HepG2 (cell line): ENCODE measurements around the gene COA1. TPM values are rescaled to one million over a fixed set of nuclear protein-coding genes. Genes with fewer than 3 reads are reported as not detected.

ENCODE experiments used
- ATAC-seq: fragments of 200-7000 bp; cut with Tn5 transposase; 3 replicates; pipeline ENCODE4 v1.9.1; 2020; ENCODE audit warnings: mild to moderate bottlenecking, moderate library complexity
- BruUV-seq: library from RNA; stranded (reverse); fragments of 400-500 nt; replicated peaks from 2 replicates; lab custom pipeline; 2021; lab: Mats Ljungman, UMichigan
- CTCF ChIA-PET: fragments of 300-600 bp; formaldehyde crosslinking; extraction: SDS; loops from one replicate; lab custom pipeline; 2021; ENCODE audit warnings: low total read pairs, inconsistent platforms, low intra/inter-chr PET ratio; lab: Yijun Ruan, JAX
- POLR2A ChIA-PET: fragments of 350-600 bp; sonication (Branson Sonifier 250); formaldehyde crosslinking; loops from one replicate; lab custom pipeline; 2020; ENCODE audit warnings: antibody characterized with exemption, inconsistent platforms; lab: Yijun Ruan, JAX
- DNase-seq: peaks from one replicate; pipeline ENCODE4 v3.0.0-alpha.2; 2015; ENCODE audit warnings: low spot score
- FAIRE-seq: peaks from 3 replicates; lab custom pipeline; 2011; peaks lifted over from hg19 to GRCh38; lab: Jason Lieb, UNC
- H2AFZ ChIP-seq: one replicate; pipeline ENCODE4 v1.6.1; 2011; ENCODE audit warnings: low read length, inconsistent platforms
- H3K27ac ChIP-seq: fragments of 300-600 bp; 3 replicates; pipeline ENCODE4 v1.8.0; 2011; ENCODE audit warnings: mixed run types, mild to moderate bottlenecking, mixed read lengths, low read length, inconsistent platforms; ENCODE audit not compliant: insufficient read depth; ENCODE audit errors: extremely low read length
- H3K27me3 ChIP-seq, 2 experiments: fragments of 200-600 bp in 1 of 2; 2 replicates in 1 of 2; 3 replicates in 1 of 2; pipeline versions ENCODE4 v1.6.0 to v1.8.0; 2011; ENCODE audit warnings: low read length in 2 of 2, mild to moderate bottlenecking in 2 of 2, moderate library complexity in 2 of 2, inconsistent platforms in 1 of 2; ENCODE audit not compliant: insufficient read depth in 2 of 2, control insufficient read depth in 1 of 2
- H3K36me3 ChIP-seq, 2 experiments: fragments of 200-600 bp in 1 of 2; replicated peaks in 1 of 2; 2 replicates in 1 of 2; 3 replicates in 1 of 2; pipeline versions ENCODE4 v1.5.1 to v1.8.0; 2011; ENCODE audit warnings: low read length in 2 of 2, inconsistent platforms in 1 of 2; ENCODE audit not compliant: insufficient read depth in 2 of 2, control insufficient read depth in 1 of 2
- H3K4me1 ChIP-seq: 2 replicates; pipeline ENCODE4 v1.5.1; 2012; ENCODE audit warnings: low read length, inconsistent platforms; ENCODE audit not compliant: insufficient read depth
- H3K4me2 ChIP-seq: 2 replicates; pipeline ENCODE4 v1.6.0; 2011; ENCODE audit warnings: low read depth, low read length, inconsistent platforms
- H3K4me3 ChIP-seq, 3 experiments: fragments of 200-600 bp in 1 of 3; sonication (generic), shearing (Covaris generic) in 1 of 3; replicated peaks in 1 of 3; 2 replicates each; pipeline ENCODE4 v1.5.1; 2011 to 2016; ENCODE audit warnings: low read length in 3 of 3, inconsistent platforms in 2 of 3, low read depth in 2 of 3, mild to moderate bottlenecking in 2 of 3, control low read depth in 1 of 3, mixed read lengths in 1 of 3; ENCODE audit not compliant: insufficient read depth in 1 of 3
- H3K79me2 ChIP-seq: one replicate; pipeline ENCODE4 v1.6.1; 2011; ENCODE audit warnings: low read length, inconsistent platforms; ENCODE audit not compliant: insufficient read depth
- H3K9ac ChIP-seq: 2 replicates; pipeline ENCODE4 v1.6.0; 2011; ENCODE audit warnings: mild to moderate bottlenecking, low read depth, low read length, inconsistent platforms; ENCODE audit not compliant: insufficient read depth
- H3K9me3 ChIP-seq: 2 replicates; pipeline ENCODE4 v1.5.1; 2012; ENCODE audit warnings: mild to moderate bottlenecking, low read length
- H4K20me1 ChIP-seq: 2 replicates; pipeline ENCODE4 v1.6.0; 2011; ENCODE audit warnings: inconsistent platforms, mild to moderate bottlenecking, low read length, moderate library complexity; ENCODE audit not compliant: insufficient read depth
- DMAP1 ChIP-seq: IDR thresholded peaks from 2 replicates; pipeline ENCODE4 v1.6.1; 2016
- FOXJ3 ChIP-seq: sonication (generic); formaldehyde crosslinking; IDR thresholded peaks from 2 replicates; pipeline ENCODE4 v1.4.0; 2020; ENCODE audit warnings: missing genetic modification reagents, mild to moderate bottlenecking, borderline replicate concordance
- GPN1 ChIP-seq: sonication (generic); formaldehyde crosslinking; IDR thresholded peaks from 2 replicates; pipeline ENCODE4 v1.5.1; 2020; ENCODE audit warnings: missing genetic modification reagents, borderline replicate concordance
- HINFP ChIP-seq: sonication (generic); formaldehyde crosslinking; IDR thresholded peaks from 2 replicates; pipeline ENCODE4 v1.4.0; 2020; ENCODE audit warnings: low read depth, mild to moderate bottlenecking, missing genetic modification reagents
- MAF1 ChIP-seq: sonication (generic); formaldehyde crosslinking; IDR thresholded peaks from 2 replicates; pipeline ENCODE4 v1.5.0; 2020; ENCODE audit warnings: missing genetic modification reagents, borderline replicate concordance
- MAX ChIP-seq: IDR thresholded peaks from 2 replicates; pipeline ENCODE4 v1.6.1; 2012; ENCODE audit warnings: inconsistent platforms
- SSRP1 ChIP-seq: IDR thresholded peaks from 2 replicates; pipeline ENCODE4 v1.6.1; 2016; ENCODE audit warnings: control low read depth
- XBP1 ChIP-seq: sonication (generic); formaldehyde crosslinking; IDR thresholded peaks from 2 replicates; pipeline ENCODE4 v1.5.0; 2020; ENCODE audit warnings: missing genetic modification reagents
- ZBTB20 ChIP-seq: sonication (generic); formaldehyde crosslinking; IDR thresholded peaks from 2 replicates; pipeline ENCODE4 v1.8.1; 2023; ENCODE audit warnings: missing genetic modification reagents, low read depth, mild to moderate bottlenecking, borderline replicate concordance
- ZNF282 ChIP-seq: fragments of 450-650 bp; IDR thresholded peaks from 2 replicates; pipeline ENCODE4 v1.6.1; 2018; ENCODE audit not compliant: partially characterized antibody
- ZNF354B ChIP-seq: sonication (generic); formaldehyde crosslinking; IDR thresholded peaks from 2 replicates; pipeline ENCODE4 v1.8.0; 2022; ENCODE audit warnings: mild to moderate bottlenecking, missing genetic modification reagents
- ZNF362 ChIP-seq: sonication (generic); formaldehyde crosslinking; IDR thresholded peaks from 2 replicates; pipeline ENCODE4 v1.4.0; 2020; ENCODE audit warnings: missing genetic modification reagents, mild to moderate bottlenecking, borderline replicate concordance
- ZNF407 ChIP-seq: sonication (generic); formaldehyde crosslinking; IDR thresholded peaks from one replicate; pipeline ENCODE4 v1.5.1; 2020; ENCODE audit warnings: mild to moderate bottlenecking, missing genetic modification reagents; ENCODE audit errors: not compliant biosample characterization
- ZNF484 ChIP-seq: sonication (generic); formaldehyde crosslinking; IDR thresholded peaks from 2 replicates; pipeline ENCODE4 v1.5.1; 2020; ENCODE audit warnings: mild to moderate bottlenecking, low read depth, missing genetic modification reagents, borderline replicate concordance
- ZNF550 ChIP-seq: sonication (generic); formaldehyde crosslinking; IDR thresholded peaks from 2 replicates; pipeline ENCODE4 v1.4.0; 2020; ENCODE audit warnings: mild to moderate bottlenecking, missing genetic modification reagents, borderline replicate concordance
- WGBS: methylation state at CpG from one replicate; pipeline ENCODE4 v1.1.6; 2017; ENCODE audit warnings: low lambda C conversion rate; 5-methylcytosine and 5-hydroxymethylcytosine counted together
- in situ Hi-C: cut with HindIII; loops from 2 replicates; pipeline ENCODE4 v1.10.0; 2017; ENCODE audit warnings: low pct_unique_long_range_greater_than_20kb; ENCODE audit not compliant: extremely low pct_ligation_motif_present
- intact Hi-C: fragments of 100-400 bp; cut with micrococcal nuclease; formaldehyde crosslinking; loops from one replicate; pipeline ENCODE4 v1.10.0; 2022; ENCODE audit not compliant: unreplicated experiment
- polyA plus RNA-seq, 8 experiments: library from polyadenylated mRNA; depleted of rRNA in 3 of 8; stranded (reverse) in 7 of 8; unstranded in 1 of 8; fragments of >200 nt; fragmentation: Illumina TruSeq in 4 of 8; extraction: Trizol in 4 of 8; gene quantifications; 2 replicates each; pipeline versions ENCODE4 v1.2.1 to v1.2.3, GENCODE V29; 2011 to 2016; ENCODE audit warnings: low read depth in 4 of 8, missing spikeins in 1 of 8, mixed read lengths in 1 of 8; ENCODE audit not compliant: insufficient read depth in 1 of 8
- total RNA-seq, 5 experiments: library from RNA; depleted of rRNA; stranded (reverse); fragments of >200 nt; fragmentation: Illumina TruSeq; extraction: Trizol; gene quantifications; 2 replicates each; pipeline ENCODE4 v1.2.3, GENCODE V29; 2016; ENCODE audit warnings: low read depth in 1 of 5

Gene COA1
- total and polyA plus RNA-seq, 2 of the 13 experiments (the other 11 are each of a cell fraction or from before 2014, with no cell fraction given), result 33.2 to 65.7 TPM

- no peak overlapping the region for H3K9ac ChIP-seq
- no peak overlapping the region for H3K4me3 ChIP-seq
- 61% methylated on average over 3 of the region's 4 CpGs for WGBS
- no TSS peak for BruUV-seq
- H3K4me1 ChIP-seq, result peaks cover 33% of the 10 kb centered on the region
- H2AFZ ChIP-seq, result no peak overlapping the region
- no peak for DNase-seq
- CTCF ChIA-PET, result no interaction called here
- H3K4me2 ChIP-seq, result no peak overlapping the region
- no peak for ATAC-seq
- intact Hi-C loops (no loop called here), in situ Hi-C loops (no loop called here)
- H3K36me3 ChIP-seq, result no peaks in the 10 kb centered on the region
- peaks cover 7% of the 10 kb centered on the region for H3K79me2 ChIP-seq
- H3K9me3 ChIP-seq, result no peaks in the 10 kb centered on the region
- POLR2A ChIA-PET, result no interaction called here
- no peaks in the 10 kb centered on the region for H4K20me1 ChIP-seq
- H3K27me3 ChIP-seq, result no peaks in the 10 kb centered on the region; a peak in 1 of 5 replicates
- no peak for FAIRE-seq
- H3K27ac ChIP-seq, result no peak overlapping the region
- TF ChIP-seq ZNF282 (no peak), DMAP1 (no peak), GPN1 (no peak), ZNF407 (CRISPR knock-in tag) (no peak), XBP1 (CRISPR knock-in tag) (no peak), ZNF550 (CRISPR knock-in tag) (no peak), FOXJ3 (CRISPR knock-in tag) (no peak), MAF1 (CRISPR knock-in tag) (no peak), ZNF362 (CRISPR knock-in tag) (no peak), HINFP (CRISPR knock-in tag) (no peak), ZNF354B (CRISPR knock-in tag) (no peak), ZNF484 (no peak), SSRP1 (no peak), MAX (no peak), ZBTB20 (CRISPR knock-in tag) (no peak)
Measured at GRCh38 chr7:43754596-43754995, 25.3 kb upstream of the COA1 start.
